HG03196 (cell line): ENCODE measurements around the gene OPN3.
A peak's percentile ranks its signal among the peaks of the same experiment; 100 is the strongest.

ENCODE experiments used
- ATAC-seq: cut with Tn5 transposase; IDR thresholded peaks from one replicate; pipeline ENCODE4 v1.9.1; 2021; ENCODE audit not compliant: unreplicated experiment

The OPN3 gene

DNA sequence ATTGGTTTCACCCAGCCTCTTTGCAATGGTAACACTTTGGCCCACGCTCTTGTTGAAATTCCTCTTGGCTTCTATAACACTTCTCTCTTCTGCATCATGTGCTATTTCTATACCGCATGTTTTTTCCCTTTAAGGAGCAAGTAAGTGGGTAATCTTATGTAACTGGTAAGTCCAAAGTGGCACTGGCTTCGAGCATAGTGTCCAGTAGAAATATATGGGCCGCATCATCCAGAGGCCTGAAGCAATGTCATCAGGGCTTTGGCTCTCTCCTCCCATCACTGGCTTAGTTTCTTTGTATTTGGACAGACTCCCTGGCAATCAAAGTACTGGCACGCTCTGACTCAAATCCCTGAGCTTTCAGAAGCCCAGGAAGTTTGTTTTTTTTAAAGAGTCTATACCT lies 17.5 kb downstream of the OPN3 start:
- ATAC-seq = no peak

DNA sequence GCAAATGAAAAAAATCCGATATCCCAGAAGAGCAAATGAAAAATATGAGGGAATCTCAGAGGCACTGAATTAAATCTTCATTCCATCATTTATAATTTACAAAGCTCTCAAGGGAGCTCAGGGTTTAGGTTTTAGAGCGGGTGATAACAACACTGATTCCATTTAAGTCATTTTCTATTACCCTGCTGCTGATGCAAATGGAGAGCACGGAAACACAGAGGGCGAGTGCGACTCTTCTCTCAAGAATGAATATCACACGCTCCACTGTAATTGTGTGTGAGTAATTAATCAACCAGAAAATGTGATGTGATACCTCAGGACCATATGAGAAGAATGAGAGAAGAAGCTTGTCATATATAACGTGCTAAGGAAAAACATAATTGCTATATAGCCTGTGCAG lies 22.7 kb downstream of the OPN3 start:
- no peak for ATAC-seq

DNA sequence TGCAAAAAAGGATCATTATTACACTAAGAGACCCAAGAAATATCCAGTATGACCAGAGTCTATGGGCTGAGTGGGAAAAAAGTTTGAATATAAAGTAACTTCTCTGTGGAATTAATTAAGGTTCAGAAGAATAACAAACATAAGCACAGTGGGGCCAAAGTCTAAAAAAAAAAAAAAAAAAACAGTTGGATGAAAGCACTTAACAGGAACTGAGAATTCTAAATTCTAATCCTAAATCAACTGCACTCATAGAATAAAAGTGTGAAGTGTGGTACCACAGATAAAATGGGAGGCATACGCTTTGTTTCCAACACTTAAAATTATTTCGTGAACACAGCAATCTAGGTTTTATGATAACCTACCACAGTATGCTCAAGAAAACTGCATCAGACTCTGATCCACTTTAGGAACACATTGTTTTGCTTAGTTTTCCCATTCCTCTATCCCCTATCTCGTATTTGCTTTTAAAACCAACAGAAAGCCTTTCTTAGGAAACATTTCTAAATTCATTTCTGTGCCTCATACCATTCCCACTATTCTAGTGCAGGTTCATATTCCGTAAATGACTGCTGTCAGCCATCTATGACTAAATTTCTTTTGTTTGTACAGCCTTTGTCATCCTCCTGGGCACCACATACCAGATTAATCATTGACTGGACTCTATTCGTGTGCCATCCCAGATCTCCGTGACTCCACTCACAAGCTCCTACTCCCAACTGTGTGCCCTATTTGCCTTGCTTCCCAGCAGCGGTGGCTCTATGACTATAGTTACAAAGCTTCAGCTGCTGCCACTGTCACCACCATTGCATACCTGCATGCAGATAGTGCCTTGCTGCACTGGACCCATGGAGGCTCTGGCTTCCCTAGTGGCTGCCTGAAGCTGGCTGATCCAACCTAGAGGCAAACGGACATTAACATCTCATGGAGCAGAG lies 24.9 kb downstream of the OPN3 start:
- no peak for ATAC-seq

DNA sequence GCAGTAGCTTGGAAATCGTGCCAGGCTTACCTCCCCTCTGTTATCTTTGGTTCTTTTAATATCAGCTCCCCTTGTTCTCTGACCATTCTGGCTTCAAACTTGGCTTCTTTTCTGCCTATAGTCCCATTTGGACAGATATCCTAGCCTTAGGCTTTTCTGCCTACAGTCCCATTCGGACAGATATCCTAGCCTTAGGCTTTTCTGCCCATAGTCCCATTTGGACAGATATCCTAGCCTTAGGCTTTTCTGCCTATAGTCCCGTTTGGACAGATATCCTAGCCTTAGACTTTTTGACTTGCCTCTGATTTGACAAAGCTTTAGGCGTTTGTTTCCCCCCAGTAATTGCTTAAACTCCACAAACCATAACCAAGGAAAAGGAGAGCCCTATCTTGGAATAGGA lies 25.6 kb downstream of the OPN3 start:
- no peak for ATAC-seq

DNA sequence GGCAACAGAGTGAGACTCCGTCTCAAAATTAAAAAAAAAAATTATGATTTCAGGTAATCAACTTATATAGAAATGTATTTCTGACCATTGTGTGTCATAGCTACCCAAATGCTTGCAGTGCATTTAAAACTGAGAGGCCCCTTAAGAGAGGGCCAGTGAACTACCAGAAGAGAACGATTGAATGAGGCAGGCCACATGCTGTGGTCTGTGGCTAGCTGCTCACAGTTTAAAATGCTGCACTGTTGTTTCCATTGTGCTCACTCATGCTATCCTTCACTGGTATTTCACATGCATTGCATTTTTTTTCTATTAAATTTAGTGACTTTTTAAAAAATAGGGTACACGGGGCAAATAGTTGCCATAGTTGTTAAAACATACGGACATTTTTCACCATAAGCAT lies 26.0 kb downstream of the OPN3 start:
- no peak for ATAC-seq

DNA sequence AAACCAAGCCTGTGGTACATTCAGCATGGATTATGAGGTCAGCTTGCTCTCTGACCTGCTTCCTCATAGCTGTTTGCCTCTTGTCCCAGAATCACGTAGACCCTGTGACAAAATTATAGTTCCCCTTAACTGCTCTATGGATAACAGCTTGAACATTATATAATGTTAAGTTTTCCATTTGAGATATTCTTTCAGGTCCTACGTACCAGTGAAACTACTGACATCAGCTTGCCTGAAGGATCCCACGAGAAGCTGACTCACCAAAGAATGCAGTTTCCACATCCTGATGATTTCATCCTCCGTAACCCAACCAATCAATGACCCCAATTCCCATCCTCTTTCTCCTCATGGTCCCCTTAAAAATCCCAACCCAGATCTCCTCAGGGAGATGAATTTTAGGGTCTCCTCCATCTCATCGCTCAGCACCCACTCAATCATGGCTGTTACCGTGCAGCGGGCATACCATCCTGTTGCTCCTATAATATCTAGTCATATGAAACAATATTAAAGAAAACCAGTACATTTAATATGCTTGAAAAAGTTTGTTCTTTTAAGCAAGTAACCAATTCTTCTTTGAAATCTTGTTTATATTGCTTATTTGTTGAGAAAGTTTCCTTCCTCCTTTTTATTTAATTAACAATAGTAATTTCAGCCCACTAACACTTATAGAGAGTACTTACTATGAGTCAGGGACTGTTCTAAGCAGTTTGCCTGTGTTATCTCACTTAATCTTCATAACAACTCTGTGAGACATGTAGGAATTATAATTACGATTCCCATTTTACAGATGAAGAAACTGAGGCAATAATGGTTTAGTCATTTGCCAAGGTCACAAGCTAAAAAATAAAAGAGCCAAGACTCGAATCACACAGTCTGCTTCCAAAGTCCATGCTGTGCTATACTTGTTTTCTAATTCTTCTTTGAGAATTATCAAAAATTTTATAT lies 27.4 kb downstream of the OPN3 start:
- no peak for ATAC-seq

DNA sequence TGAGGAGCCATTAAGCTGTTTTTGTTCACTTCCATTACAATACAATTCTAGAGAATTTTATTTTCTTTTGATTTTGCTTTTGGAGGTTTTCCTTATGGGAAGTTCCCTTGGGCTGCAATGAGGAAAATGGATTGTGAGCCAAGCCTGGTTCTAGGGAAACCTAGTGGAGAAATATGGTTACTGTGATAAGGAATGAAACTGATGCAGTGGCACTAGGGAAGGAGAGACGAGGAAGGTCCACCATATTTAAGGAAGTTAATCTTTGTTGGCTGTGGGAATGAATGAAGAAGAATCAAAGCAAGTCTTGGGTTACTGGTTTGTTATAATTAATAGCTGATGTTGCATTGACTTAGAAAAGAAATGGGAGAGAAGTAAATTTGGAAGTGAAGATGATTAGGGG lies 28.4 kb downstream of the OPN3 start:
- ATAC-seq = no peak

DNA sequence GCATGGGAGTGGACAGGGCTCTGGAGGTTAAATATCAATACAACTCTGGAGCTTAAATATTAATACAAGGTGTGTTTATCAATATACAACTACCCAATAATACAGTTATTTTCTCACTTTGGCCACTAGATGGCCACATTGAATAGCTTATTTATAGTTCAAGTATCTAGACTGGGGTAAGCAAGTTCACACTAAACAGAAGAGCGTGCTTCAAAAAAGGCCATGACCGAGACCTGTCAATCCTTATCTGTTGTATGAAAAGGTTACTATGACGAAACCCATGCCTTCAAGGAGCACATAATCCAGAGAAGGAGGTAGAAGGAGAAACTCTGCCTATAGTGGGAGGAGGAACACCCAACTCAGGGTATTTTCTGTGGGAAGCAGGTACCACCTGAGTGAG lies 29.1 kb downstream of the OPN3 start:
- peak; percentile 87 for ATAC-seq

DNA sequence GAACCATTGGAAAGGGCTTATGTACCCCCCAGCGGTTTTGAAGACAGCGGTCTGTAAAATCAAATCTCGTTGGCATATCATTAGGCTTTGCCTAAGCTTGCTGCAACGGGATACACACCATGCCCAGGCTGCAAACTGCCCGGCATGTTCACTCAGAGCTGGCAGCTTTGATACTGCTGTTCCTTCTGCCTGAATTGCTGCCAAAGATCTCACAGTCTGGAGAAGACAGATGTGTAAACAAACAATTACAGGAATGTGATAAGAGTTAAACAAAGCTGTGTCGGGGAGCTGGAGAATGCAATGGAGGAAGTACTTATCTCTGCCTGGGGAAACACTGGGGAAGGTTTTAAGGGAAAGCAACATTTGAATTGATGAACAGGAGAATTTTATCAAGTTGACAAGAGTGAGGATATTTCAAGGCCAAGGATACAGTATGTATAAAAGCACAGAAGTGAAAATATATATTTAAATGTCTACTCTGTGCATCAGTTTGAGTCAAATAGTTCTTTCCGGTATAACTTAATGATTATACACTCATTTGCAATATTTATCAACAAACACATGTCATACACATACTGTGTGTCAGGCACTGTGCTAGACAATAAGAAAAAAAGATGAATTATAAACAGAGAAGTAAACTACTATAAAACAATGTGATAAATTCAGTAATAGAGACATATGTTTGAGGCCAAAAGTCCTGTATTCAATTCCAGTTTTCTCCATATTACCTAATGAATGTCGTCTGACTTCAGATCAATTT lies 29.9 kb downstream of the OPN3 start:
- ATAC-seq = no peak

DNA sequence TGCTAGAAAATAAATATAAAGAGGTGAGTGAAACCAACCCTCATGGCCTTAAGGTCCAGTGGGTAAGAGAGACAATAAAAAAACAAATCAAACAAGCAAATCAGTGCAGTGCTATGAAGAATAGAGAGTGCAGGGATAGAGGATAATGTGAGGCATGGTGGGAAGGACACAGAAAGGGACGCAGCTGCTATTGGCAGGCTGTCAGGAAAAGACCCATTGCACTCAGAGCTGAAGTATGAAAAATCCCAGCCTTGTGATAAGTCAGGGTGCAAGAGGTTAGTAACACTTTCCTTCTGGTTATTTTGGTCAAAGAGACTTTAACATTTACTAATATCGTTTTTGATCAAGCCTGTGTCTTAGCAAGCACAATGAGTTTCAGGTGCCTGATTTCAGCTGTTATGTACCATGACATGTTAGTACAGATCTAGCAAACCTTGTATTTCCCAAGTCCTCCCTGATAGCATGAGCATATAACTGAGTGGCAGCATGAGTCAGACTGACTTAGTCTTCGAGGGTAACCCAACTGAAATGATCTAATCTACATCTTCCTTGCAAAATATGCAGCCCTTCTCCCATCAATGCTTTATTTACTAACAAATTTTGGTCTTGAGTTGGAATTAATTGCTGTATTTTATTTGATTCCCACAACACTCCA lies 31.7 kb downstream of the OPN3 start:
- no peak for ATAC-seq

DNA sequence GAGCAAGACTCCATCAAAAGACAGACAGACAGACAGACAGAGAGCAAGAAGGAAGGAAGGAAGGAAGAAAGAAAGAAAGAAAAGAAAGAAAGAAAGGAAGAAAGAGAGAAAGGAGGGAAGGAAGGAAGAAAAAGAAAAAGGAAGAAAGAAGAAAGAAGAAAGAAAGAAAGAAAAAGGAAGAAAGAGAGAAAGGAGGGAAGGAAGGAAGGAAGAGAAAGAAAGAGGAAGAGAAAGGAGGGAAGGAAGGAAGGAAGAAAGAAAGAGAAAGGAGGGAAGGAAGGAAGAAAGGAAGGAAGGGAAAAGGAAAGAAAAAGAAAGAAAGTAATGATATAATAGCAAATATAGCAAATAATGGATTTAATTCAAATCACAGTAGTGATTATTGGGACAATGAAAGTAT lies 32.7 kb downstream of the OPN3 start:
- ATAC-seq = no peak

DNA sequence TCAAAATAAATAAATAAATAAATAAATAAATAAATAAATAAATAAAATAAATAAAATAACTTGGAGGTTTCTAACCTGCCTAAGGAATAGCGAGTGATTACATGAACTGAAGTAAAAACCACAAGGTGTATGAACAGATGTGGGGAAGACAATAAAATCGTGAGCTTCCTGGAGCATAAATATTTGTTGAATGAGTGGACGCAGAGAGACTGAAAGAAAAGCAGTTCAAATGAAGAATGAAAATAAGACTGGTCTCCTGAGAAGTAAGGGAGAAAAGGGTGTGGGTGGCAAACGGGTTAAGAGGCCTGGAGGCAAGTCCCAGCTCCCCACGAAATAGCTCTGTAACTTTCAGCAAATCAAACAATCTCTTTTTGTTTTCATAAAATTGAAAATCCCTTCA lies 33.6 kb downstream of the OPN3 start:
- no peak for ATAC-seq

DNA sequence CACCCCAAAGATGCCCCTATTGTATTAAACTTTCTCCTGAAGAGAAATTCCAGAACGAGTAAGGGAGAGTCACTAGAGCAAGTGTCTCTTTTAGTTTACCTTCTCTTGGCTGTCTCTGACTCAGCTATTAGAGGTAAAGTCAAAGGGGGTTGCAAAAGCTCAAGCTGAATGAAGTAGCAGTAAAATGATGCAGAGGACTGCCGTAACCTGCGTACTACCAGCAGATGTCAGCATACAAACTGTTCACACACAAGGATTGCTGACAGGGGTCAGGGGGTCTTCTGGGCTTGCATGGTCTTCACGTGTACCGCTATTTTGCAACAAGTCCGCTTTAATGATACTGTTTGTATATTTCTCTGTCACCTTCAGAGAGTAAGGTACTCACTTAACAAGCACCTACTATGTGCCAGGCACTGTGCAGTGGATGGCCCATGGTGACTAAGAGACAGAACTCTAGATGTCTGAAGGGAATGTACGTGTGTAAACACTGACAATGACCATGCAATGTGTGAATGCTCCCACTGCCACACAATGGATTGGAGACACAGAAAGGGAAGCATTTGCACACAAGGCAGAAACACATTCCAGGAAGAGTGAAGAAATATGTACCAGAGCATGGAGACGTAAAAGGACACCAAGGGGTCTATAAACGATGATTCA lies 34.9 kb downstream of the OPN3 start:
- ATAC-seq = no peak

DNA sequence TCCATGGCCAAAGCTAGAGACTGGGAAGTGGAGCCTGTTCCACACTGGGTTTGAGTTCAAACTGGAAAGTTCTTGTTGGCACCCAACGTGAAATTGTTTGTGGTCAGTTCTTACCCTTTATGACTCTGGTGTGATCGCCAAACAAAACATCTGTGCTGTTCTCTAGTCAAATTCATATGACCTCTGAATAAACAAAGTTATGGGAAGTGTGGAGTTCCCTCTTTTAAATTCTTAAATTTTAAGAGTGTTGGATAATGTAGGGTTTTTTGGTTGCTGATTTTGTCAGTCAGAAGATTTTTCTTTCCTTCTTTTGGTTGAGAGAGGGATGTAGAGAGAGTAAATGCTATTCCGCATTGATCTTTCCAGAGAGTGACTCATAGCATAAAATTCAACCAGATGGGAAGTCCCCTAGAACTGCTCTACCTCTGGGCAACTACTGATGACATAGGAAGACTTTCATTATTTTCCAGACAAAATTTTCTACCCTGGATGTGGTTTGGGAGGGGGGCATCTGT lies 36.4 kb downstream of the OPN3 start:
- no peak for ATAC-seq

DNA sequence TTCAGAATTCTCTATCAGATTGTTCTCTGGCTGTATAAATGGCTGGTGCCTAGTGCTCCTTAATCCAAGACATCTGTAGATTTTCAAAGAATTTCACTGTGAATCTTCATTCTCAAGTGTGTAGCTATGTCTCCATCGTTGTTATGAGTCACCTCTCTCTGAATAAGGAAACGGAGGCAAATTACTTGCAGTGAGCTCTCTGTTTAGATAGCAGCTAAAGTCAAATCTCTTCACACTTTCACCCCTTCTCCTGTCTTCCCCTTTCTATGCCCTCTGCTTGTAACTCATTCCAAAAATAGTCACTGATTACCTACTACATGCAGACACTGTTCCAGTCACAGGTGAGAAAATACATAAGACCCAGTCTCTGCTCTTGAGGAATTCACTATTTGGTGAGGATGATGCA lies 39.7 kb downstream of the OPN3 start:
- ATAC-seq = peak; percentile 92

DNA sequence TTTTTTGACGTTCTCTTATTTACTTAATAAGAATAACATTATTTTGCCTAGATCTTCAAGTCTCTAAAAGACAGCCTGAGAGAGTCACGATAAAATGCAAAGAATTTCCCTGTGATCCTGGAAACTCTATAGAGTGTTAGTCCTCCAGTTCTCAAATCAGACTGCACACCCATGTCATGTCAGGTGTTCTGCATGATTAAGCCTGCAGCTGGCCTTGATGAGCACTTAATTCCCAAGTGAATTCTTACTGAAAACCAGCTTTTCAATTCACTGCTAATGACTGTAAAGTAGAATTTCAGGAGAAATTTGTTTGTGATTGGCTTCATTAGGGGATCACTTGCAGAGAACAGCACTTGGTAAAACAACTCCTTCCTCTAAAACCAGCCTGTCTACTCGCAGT lies 41.9 kb downstream of the OPN3 start:
- no peak for ATAC-seq

DNA sequence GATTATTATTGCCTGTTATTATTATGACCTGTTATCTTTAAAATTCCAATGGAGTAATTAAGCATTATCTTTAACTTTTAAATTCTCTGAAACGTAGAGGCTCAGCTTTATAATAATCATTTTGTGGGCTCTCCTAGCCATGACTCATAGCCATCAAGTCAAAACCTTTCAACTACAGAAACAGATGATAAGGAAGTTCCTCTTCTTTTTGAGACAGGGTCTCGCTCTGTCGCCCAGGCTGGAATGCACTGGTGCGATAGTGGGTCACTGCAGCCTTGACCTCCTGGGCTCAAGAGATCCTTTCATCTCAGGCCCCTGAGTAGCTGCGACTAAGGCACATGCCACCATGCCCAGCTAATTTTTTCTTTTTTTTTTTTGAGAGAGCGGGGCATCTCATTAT lies 43.5 kb downstream of the OPN3 start:
- ATAC-seq = no peak

DNA sequence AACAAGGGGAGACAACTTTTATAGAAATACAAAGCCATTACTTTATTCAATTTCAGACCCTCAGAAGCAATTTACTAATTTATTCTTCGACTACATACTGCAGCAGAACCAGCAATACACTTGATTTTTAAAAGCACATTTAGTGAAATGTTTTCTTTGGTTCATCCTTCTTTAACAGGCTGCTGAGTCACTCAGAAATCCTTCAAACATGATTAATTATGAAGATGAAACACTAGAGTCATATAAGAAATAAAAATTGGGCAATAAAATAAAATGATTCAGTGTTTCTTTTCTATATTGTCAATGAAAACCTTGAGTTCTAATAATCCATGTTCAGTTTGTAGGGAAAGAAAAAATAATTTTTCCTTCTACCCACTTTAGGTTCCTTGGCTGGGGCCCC lies 47.0 kb downstream of the OPN3 start:
- ATAC-seq = no peak

DNA sequence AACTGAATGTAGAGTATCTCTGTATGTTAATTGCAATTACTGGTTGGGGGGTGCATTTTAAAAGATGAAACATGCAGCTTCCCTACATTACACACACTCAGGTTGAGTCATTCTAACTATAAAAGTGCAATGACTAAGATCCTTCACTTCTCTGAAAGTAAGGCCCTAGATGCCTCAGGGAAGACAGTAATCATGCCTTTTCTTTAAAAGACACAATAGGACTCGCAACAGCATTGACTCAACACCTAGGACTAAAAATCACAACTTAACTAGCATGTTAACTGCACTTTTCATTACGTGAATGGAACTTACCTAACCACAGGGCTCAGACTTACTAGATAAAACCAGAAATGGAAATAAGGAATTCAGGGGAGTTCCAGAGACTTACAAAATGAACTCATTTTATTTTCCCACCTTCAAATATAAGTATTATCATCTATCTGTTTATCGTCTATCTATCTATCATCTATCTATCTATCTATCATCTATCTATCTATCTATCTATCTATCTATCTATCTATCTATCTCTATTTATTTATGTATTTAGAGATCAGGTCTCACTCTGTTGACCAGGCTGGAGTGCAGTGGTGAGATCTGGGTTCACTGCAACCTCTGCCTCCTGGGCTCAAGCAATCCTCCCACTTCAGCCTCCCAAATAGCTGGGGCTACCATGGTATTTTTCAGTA lies 47.8 kb downstream of the OPN3 start:
- peak; percentile 46 for ATAC-seq
